Prostate gland (tissue), 2 donors: ENCODE results near the gene CSMD2.

Experiments used
- POLR2A ChIP-seq: fragments of 450-650 bp; IDR thresholded peaks from one replicate; pipeline ENCODE4 v1.6.1; 2016; ENCODE audit warnings: antibody characterized with exemption, mild to moderate bottlenecking
- POLR2AphosphoS5 ChIP-seq: sonication (generic); formaldehyde crosslinking; IDR thresholded peaks from one replicate; pipeline ENCODE4 v1.6.1; 2017; ENCODE audit warnings: antibody characterized with exemption
- TF ChIP-seq, protein P1 (sequence below), 4 experiments: fragments of 200-600 bp in 2 of 4; fragments of 450-650 bp in 2 of 4; sonication (generic) in 2 of 4; IDR thresholded peaks; 1 replicate in 3 of 4; 2 replicates in 1 of 4; pipeline ENCODE4 v1.5.1; 2016 to 2019; ENCODE audit warnings: antibody characterized with exemption in 4 of 4, mild to moderate bottlenecking in 2 of 4, moderate library complexity in 2 of 4

DNA sequence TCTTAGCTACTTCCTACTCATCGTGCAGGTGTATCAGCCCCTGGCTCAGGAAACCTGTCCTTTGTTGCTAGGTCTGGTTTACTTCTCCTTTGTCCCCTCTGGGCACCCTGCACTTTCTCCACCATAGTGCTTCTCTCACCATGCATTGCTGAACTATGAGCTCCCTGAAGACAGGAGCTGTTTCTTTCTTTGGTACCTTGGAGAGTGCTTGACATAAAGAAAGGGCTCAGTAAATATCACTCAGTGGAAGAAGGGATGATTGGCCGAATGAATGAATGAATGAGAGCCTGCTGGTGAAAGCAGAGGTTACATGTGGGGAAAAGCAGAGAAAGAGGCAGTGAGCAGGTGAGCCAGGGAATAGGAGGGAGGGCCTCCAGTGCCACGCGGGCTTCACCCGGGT lies 310.9 kb downstream of the CSMD2 start:
- TF ChIP-seq, protein P1, sequence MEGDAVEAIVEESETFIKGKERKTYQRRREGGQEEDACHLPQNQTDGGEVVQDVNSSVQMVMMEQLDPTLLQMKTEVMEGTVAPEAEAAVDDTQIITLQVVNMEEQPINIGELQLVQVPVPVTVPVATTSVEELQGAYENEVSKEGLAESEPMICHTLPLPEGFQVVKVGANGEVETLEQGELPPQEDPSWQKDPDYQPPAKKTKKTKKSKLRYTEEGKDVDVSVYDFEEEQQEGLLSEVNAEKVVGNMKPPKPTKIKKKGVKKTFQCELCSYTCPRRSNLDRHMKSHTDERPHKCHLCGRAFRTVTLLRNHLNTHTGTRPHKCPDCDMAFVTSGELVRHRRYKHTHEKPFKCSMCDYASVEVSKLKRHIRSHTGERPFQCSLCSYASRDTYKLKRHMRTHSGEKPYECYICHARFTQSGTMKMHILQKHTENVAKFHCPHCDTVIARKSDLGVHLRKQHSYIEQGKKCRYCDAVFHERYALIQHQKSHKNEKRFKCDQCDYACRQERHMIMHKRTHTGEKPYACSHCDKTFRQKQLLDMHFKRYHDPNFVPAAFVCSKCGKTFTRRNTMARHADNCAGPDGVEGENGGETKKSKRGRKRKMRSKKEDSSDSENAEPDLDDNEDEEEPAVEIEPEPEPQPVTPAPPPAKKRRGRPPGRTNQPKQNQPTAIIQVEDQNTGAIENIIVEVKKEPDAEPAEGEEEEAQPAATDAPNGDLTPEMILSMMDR (IDR thresholded peaks at IDR 0.05): no peak
- TF ChIP-seq POLR2A (no peak), POLR2AphosphoS5 (no peak)
